T-helper 17 cell (primary cell): ENCODE results near the gene C2orf92. TPM values are rescaled to one million over a fixed set of nuclear protein-coding genes. Genes with fewer than 3 reads are reported as not detected.

Source experiments
- ATAC-seq: fragments of 150-1000 bp; cut with Tn5 transposase; 2 replicates; pipeline ENCODE4 v1.10.0; 2021; ENCODE audit warnings: mild to moderate bottlenecking, moderate library complexity
- DNase-seq, 3 donors: peaks; one replicate each; pipeline versions ENCODE4 v3.0.0 to v3.0.0-alpha.2; 2020 to 2021
- H3K9me3 ChIP-seq: one replicate; pipeline ENCODE4 v1.7.0; 2013; ENCODE audit warnings: low read length, mild to moderate bottlenecking; ENCODE audit not compliant: control insufficient read depth, poor library complexity, severe bottlenecking
- H3K27ac Mint-ChIP-seq: one replicate; pipeline ENCODE4 v1.8.0; 2022; ENCODE audit warnings: mild to moderate bottlenecking, moderate library complexity, mixed read lengths
- H3K27me3 Mint-ChIP-seq: one replicate; pipeline ENCODE4 v1.8.0; 2022; ENCODE audit warnings: mixed read lengths
- H3K36me3 Mint-ChIP-seq: one replicate; pipeline ENCODE4 v1.8.0; 2022; ENCODE audit warnings: low read depth, mixed read lengths
- H3K4me1 Mint-ChIP-seq: one replicate; pipeline ENCODE4 v1.8.0; 2022; ENCODE audit warnings: mild to moderate bottlenecking, mixed read lengths
- H3K4me3 Mint-ChIP-seq: one replicate; pipeline ENCODE4 v1.8.0; 2022; ENCODE audit warnings: mild to moderate bottlenecking, moderate library complexity, mixed read lengths
- total RNA-seq, 4 donors: library from RNA in 2 of 4; stranded (reverse) in 2 of 4; gene quantifications; one replicate each; pipeline ENCODE4 v1.2.3 and lab custom pipeline; 2022 to 2026

C2orf92 gene
- total RNA-seq, 2 donors from 2014 or later = 12.5 to 13.5 TPM

DNA sequence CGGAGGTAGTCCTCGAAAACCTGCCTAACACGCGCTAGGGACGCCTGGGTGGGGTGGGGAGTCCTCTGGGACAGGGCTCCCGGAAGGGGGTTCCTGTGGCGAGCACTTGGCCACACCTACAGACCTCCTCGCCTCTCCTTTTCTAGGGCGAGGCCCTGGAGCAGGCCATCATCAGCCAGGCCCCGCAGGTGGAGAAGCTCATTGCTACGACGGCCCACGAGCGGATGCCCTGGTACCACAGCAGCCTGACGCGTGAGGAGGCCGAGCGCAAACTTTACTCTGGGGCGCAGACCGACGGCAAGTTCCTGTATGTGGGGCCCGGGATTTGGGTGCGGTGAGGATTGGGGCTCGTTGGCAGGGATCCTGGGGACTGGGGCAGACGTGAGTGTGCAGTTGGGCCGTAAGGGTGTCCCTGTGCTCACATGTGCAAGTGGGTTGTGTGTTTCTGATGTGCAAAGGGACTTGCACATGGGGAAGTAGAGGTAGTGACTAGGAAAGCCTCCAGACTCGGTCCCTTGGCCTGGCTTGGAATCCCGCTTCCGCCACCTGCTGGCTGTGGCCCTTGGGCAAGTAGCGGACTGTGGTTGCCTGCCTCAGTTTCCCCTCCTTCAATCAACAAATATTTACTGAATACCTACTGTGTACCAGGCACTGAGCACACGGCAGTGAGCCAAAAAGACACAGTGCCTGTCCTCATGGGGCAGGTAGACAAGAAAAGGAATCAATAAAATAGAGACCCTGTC, 55.6 kb downstream of the C2orf92 start:
- DNase-seq (no peak), ATAC-seq (no peak)
- Mint-ChIP-seq H3K4me3 (no peak overlapping the region), H3K4me1 (peaks cover 45% of the 10 kb centered on the region), H3K27me3 (no peaks in the 10 kb centered on the region), H3K27ac (peak overlapping the region; percentile 61), H3K36me3 (peaks cover 15% of the 10 kb centered on the region)
- H3K9me3 ChIP-seq = no peaks in the 10 kb centered on the region

DNA sequence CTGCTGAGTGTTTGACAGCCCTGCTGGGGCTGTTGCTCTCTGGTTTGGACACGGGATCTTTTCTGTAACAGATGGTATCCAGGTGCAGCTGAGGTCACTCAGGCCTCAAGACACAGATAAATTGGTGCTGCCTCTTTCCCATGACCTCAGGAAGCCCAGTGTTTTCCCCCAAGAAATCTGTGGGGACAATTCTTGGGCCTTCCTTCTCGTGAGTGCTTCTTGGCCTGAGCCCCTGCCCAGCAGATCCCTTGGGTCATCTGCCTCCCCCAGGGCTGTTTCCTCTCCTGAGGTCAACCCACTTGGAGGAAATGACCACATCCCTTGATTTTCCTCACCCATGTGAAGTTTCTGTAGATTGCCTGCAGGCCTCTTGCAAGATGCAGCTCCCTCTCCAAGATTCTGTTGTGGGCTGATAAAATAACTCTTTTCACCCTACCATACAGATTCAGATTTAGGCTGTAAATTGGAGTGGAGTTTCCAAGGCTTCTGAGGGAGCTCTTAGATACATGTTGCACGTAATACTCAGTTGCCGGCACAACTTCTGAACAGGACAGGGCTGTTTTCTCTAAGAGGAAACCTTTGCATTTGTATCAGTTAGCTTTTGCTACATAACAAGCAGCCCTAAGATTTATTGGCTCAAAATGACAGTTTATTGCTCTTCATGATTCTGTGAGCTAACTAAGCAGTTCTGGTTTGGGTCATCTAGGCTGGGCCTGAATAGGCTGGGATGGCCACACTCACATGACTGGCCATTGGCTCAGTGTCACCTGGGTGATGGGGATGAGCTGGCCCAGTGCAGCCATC, 57.0 kb downstream of the C2orf92 start:
- Mint-ChIP-seq H3K4me1 (peaks cover 39% of the 10 kb centered on the region), H3K36me3 (peaks cover 15% of the 10 kb centered on the region), H3K4me3 (no peak overlapping the region), H3K27me3 (no peaks in the 10 kb centered on the region), H3K27ac (peak overlapping the region; percentile 96)
- DNase-seq = no peak
- H3K9me3 ChIP-seq = no peaks in the 10 kb centered on the region
- no peak for ATAC-seq

DNA sequence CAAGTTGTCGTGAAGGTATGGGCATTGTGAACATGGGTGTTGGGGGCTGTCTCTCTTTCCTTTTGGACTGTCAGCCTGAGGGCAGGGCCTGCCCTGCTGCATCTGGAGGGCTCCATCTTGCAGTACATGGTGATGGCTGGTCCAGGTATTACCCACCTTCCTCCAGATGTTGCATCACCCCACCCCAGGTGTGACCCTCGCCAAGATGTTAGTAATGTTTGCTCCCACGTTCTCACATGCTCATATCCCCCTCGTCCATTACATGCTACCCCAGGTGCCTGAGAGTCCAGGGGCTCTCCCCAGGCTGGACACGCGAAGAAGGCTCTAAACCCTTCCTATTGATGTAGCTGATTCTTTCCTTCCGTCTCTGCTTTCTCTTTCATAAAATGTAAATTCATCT, 57.8 kb downstream of the C2orf92 start:
- Mint-ChIP-seq H3K27me3 (no peaks in the 10 kb centered on the region), H3K4me1 (peaks cover 41% of the 10 kb centered on the region), H3K27ac (peak overlapping the region; percentile 96), H3K4me3 (peak overlapping the region; percentile 43), H3K36me3 (peaks cover 15% of the 10 kb centered on the region)
- ATAC-seq (no peak), DNase-seq (no peak)
- H3K9me3 ChIP-seq = no peaks in the 10 kb centered on the region

DNA sequence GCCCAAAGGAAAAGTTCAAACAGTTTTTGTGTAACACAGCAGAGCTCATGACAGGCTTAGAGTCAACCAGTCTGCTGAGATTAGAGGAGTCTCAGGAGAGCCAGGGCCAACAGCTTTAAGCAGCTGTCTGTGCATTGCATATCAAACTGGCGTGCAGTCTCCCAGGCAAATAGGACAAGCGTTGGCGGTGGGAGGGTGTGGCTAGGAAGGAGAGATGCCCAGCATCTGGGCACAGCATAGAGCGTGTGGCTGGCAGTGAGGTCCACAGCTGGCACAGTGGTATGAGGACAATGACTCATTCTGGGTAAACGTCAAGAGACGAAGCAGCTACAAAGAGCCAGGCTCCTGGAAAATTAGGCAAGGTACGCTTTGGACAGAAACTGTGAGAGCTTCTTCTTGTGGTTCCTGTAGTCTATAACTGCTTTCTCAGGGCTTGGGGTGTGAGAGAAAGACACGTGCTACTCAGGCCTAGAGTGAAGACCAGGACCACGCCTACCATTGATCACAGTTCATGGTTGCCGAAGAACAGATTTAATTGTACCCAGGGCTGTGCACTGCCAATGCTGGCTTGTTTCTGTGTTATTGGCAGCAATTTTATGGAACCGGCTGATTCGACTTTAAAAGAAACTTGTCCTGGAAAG, 58.7 kb downstream of the C2orf92 start:
- no peak for DNase-seq
- peaks cover 13% of the 10 kb centered on the region for H3K36me3 Mint-ChIP-seq

DNA sequence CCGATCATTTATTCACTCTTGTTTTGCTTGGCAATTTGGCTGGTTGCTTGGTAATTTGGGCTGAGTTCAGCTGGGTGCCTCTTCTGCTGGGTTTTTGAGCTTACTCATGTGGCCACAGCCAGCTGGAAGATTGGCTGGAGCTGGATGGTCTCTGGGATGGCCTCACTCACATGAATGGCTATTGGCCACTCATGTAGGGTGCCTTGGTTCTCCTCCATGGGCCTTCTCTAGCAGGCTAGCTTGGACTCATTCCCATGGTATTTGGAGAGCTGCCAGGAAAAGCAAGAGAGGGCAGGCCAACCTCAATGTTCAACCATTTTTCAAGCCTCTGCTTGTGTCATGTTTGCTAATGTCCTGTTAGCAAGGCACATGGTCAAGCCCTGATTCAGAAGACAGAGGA, 60.7 kb downstream of the C2orf92 start:
- H3K4me3 Mint-ChIP-seq = peak overlapping the region; percentile 39
- H3K36me3 Mint-ChIP-seq = peaks cover 15% of the 10 kb centered on the region
- DNase-seq (no peak), ATAC-seq (no peak)
- H3K27ac Mint-ChIP-seq = peak overlapping the region; percentile 88
- no peaks in the 10 kb centered on the region for H3K9me3 ChIP-seq
- no peaks in the 10 kb centered on the region for H3K27me3 Mint-ChIP-seq
- peaks cover 28% of the 10 kb centered on the region for H3K4me1 Mint-ChIP-seq

More for the DNA sequence above, 58.7 kb downstream of the C2orf92 start:
- no peaks in the 10 kb centered on the region for H3K9me3 ChIP-seq
- Mint-ChIP-seq H3K4me3 (peak overlapping the region; percentile 43), H3K4me1 (peaks cover 36% of the 10 kb centered on the region), H3K27me3 (no peaks in the 10 kb centered on the region), H3K27ac (peak overlapping the region; percentile 96)
- peak; percentile 71 for ATAC-seq

DNA sequence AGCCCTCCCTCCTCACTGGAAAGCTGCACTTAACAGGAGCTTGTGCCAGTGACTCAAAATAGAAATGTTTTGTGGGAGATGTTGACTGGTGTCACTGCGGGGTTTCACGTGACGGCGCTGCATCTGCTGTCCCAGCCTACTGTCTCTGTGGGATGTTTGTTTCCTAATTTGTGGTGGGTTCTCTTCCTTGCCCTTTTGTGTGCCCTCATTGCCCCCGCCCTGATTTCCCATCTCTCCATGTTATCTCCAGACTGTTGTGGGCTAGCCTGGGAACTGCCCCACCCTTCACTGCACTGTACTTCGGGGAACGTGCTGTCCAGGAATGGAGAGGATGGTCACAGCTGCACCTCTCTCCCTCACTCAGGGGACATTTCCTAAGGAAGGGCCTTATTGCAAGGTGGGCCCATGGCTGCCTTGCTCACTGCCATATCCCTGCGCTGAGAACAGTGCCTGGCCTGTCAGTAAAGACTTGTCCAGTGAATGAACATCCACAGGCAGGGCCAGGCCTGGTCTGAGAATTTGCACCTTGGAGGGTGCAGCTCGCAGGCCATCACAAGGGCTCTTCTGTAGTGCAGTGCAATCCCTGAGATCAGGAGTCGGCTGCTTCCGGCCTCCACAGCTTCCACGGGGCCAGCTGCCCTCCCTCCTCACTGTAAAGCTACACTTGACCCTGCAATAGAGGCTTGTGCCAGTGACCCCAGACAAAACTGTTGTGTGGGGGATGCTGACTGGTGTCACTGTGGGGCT, 61.9 kb downstream of the C2orf92 start:
- no peaks in the 10 kb centered on the region for H3K9me3 ChIP-seq
- Mint-ChIP-seq H3K36me3 (peaks cover 12% of the 10 kb centered on the region), H3K4me3 (no peak overlapping the region), H3K27ac (peak overlapping the region; percentile 57), H3K27me3 (no peaks in the 10 kb centered on the region), H3K4me1 (peaks cover 24% of the 10 kb centered on the region)
- ATAC-seq (no peak), DNase-seq (no peak)

DNA sequence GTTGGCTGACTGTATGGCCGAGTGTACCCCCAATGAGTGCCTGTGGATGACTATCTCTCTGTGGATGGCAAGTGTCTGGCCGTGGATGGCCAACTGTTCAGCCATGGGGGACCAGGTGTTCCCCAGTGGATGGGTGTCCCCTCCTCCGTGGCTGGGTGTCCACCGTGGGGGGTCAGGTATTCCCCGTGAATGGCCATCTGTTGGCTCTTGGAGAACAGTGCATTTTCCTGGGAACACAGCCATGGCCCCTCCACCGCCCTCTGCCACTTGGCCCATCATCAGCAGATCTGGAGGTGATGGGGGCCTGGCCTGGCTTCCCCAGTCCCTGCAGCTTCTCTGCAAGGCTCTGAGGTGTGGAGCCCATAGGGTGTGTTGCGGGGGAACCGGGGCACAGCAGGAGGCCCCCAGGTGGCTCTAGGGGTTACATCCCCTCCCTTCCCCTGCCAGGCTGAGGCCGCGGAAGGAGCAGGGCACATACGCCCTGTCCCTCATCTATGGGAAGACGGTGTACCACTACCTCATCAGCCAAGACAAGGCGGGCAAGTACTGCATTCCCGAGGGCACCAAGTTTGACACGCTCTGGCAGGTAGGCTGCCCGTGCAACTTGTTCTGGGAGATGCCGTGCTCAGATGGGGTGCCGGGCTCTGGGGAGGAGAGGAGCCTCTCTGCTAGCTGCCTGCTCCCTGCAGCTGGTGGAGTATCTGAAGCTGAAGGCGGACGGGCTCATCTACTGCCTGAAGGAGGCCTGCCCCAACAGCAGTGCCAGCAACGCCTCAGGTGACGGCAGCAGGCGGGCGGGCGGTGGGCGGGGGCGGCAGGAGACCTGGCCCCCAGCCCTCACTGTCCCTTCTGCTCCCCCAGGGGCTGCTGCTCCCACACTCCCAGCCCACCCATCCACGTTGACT, 63.2 kb downstream of the C2orf92 start:
- Mint-ChIP-seq H3K36me3 (peaks cover 4% of the 10 kb centered on the region), H3K4me1 (peaks cover 19% of the 10 kb centered on the region), H3K27ac (no peak overlapping the region), H3K27me3 (no peaks in the 10 kb centered on the region), H3K4me3 (no peak overlapping the region)
- no peak for DNase-seq
- H3K9me3 ChIP-seq = no peaks in the 10 kb centered on the region
- ATAC-seq = no peak

DNA sequence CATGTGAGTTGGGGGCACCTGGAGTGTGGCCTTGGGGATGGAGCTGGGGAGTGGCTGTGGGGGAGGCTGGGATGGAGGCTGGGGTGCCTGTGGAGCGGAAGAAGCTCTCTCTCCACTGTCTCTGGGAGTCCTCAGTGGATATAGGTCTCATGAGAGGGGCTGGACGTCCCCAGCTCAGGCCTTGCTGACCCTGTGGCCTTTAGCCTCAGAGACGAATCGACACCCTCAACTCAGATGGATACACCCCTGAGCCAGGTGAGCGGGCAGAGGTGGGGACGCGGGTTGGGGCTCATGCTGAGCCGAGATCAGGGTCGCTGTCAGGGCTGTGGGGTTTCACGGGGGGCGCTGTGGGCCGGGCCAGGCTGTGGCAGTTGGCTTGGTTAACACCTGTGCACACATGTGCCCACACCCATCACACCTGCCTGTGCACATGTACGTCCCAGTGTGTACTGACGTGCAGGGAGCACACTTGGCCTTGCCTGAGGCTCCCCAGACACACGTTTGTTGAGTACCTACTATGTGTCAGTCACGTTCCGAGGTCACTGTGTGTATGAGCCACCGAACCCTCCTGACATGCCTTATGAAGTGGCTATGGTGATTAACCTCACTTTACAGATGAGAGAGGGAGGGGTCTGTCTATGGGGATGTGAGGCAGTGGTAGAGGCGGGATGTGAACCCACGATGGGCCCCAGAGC, 64.0 kb downstream of the C2orf92 start:
- no peak overlapping the region for H3K4me3 Mint-ChIP-seq
- no peak for DNase-seq
- no peaks in the 10 kb centered on the region for H3K27me3 Mint-ChIP-seq
- ATAC-seq = no peak
- peaks cover 18% of the 10 kb centered on the region for H3K4me1 Mint-ChIP-seq
- peaks cover 6% of the 10 kb centered on the region for H3K36me3 Mint-ChIP-seq
- no peak overlapping the region for H3K27ac Mint-ChIP-seq
- H3K9me3 ChIP-seq = no peaks in the 10 kb centered on the region

DNA sequence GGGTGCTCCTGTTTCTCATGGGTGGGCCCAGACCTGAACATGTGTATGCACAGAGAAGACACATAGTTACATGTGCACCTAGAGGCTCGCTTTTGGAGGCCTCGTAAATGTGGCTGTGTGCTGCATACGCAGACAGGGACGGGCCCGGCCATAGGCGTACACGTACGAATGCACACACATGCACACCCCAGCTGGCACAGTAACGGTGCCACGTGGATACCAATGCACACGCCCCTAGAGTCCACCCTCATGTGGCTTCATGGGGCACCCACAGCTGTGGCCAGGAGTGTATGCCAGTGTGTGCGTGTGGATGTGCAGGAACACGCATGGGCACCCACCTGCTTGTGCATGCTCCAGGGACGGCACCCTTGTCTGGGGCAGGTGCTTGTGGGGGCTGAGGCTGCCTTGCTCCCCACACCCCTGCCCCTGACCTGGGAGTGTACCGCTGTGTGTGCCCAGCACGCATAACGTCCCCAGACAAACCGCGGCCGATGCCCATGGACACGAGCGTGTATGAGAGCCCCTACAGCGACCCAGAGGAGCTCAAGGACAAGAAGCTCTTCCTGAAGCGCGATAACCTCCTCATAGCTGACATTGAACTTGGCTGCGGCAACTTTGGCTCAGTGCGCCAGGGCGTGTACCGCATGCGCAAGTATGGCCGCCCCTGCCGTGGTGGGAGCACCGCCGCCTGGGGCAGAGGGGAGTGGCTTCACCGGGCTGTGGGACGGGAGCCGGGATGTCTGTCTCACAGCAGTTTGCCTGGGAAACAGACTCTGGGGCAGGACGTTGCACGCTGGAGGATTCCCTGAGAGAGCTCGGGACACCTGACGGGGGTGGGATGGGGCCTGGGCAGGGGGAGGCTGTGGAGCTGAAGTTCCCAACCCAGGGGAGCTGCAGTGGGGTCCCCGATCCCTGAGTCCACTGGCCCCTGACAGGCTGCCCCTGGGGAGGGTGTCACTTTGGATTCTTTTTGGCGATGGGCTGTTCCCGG, 64.8 kb downstream of the C2orf92 start:
- Mint-ChIP-seq H3K27me3 (no peaks in the 10 kb centered on the region), H3K4me3 (no peak overlapping the region), H3K27ac (no peak overlapping the region), H3K4me1 (peaks cover 22% of the 10 kb centered on the region), H3K36me3 (peaks cover 8% of the 10 kb centered on the region)
- no peak for ATAC-seq
- no peak for DNase-seq
- H3K9me3 ChIP-seq = no peaks in the 10 kb centered on the region

DNA sequence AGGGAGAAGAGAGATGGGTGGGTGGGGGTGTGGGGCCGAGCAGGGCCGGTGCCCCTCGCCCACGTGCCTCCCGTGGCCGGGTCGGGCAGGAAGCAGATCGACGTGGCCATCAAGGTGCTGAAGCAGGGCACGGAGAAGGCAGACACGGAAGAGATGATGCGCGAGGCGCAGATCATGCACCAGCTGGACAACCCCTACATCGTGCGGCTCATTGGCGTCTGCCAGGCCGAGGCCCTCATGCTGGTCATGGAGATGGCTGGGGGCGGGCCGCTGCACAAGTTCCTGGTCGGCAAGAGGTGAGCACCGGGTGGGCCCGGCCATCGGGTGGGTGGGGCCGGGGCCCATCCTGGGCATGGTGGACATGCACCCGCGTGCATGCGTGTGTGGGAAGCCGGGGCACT, 65.6 kb downstream of the C2orf92 start:
- H3K9me3 ChIP-seq = no peaks in the 10 kb centered on the region
- ATAC-seq (no peak), DNase-seq (no peak)
- Mint-ChIP-seq H3K36me3 (peaks cover 8% of the 10 kb centered on the region), H3K4me1 (peaks cover 22% of the 10 kb centered on the region), H3K27ac (no peak overlapping the region), H3K4me3 (no peak overlapping the region), H3K27me3 (no peaks in the 10 kb centered on the region)

DNA sequence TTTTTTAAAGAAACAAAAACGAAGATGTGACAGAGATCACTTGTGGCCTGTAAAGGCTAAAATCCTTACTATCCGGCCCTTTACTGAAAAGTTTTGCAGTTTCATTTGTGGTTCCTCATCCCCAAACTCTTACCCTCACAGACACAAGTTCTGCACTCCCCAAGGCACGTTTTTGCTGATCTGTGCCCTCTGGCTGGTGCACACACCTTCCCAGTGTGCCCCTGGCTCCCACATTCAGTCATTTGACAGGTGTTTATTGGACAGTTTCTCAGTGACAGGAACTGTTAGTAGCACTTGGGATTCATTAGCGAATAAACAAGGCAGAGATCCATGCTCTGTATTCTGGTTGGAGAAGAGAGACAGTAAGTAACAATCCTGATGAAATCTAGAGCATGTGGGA, 66.7 kb downstream of the C2orf92 start:
- ATAC-seq = no peak
- DNase-seq = no peak
- no peak overlapping the region for H3K4me3 Mint-ChIP-seq
- H3K9me3 ChIP-seq = no peaks in the 10 kb centered on the region
- H3K36me3 Mint-ChIP-seq = peaks cover 8% of the 10 kb centered on the region
- H3K27ac Mint-ChIP-seq = peak overlapping the region; percentile 73
- H3K4me1 Mint-ChIP-seq = peaks cover 29% of the 10 kb centered on the region
- H3K27me3 Mint-ChIP-seq = no peaks in the 10 kb centered on the region
